ENCODE results near the gene CEACAM16. TPM values are rescaled to one million over a fixed set of nuclear protein-coding genes. Genes with fewer than 3 reads are reported as not detected.

Gene CEACAM16
- total RNA-seq, 2 experiments from 2014 or later: not detected

GRCh38 chr19:44662691-44663385, 36.1 kb upstream of the CEACAM16 start:
- ATAC-seq: no peak
- CTCF ChIA-PET: interaction anchor here (0.8 to 3.7 kb wide), 5 partner anchors 9 to 108 kb away, joined by 3 to 17 read pairs (median 6); no protein-coding TSS in a partner anchor
- Mint-ChIP-seq H3K36me3 (ENCODE audit: low read depth) (no peaks in the 10 kb centered on the region), H3K4me1 (ENCODE audit: low read depth) (no peaks in the 10 kb centered on the region), H3K27me3 (no peaks in the 10 kb centered on the region), H3K4me3 (no peak overlapping the region), H3K9me3 (no peaks in the 10 kb centered on the region), H3K27ac (no peak overlapping the region)
- no peak for DNase-seq
- TF ChIP-seq, protein P1, sequence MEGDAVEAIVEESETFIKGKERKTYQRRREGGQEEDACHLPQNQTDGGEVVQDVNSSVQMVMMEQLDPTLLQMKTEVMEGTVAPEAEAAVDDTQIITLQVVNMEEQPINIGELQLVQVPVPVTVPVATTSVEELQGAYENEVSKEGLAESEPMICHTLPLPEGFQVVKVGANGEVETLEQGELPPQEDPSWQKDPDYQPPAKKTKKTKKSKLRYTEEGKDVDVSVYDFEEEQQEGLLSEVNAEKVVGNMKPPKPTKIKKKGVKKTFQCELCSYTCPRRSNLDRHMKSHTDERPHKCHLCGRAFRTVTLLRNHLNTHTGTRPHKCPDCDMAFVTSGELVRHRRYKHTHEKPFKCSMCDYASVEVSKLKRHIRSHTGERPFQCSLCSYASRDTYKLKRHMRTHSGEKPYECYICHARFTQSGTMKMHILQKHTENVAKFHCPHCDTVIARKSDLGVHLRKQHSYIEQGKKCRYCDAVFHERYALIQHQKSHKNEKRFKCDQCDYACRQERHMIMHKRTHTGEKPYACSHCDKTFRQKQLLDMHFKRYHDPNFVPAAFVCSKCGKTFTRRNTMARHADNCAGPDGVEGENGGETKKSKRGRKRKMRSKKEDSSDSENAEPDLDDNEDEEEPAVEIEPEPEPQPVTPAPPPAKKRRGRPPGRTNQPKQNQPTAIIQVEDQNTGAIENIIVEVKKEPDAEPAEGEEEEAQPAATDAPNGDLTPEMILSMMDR (IDR thresholded peaks at IDR 0.05): no peak
- intact Hi-C loops (cut with micrococcal nuclease): no loop called here
- POLR2A ChIA-PET: interaction anchor here (0.6 kb wide), 1 partner anchor 76 kb away, joined by 3 read pairs; no protein-coding TSS in a partner anchor

GRCh38 chr19:44663996-44664395, 35.0 kb upstream of the CEACAM16 start:
- Mint-ChIP-seq H3K4me1 (ENCODE audit: low read depth) (no peaks in the 10 kb centered on the region), H3K27ac (no peak overlapping the region), H3K27me3 (no peaks in the 10 kb centered on the region), H3K9me3 (no peaks in the 10 kb centered on the region), H3K4me3 (no peak overlapping the region), H3K36me3 (ENCODE audit: low read depth) (no peaks in the 10 kb centered on the region)
- ChIA-PET CTCF (interaction anchor here (2.7 to 3.7 kb wide), 2 partner anchors 10 to 93 kb away, joined by 11 to 17 read pairs; no protein-coding TSS in a partner anchor), POLR2A (interaction anchor here (0.7 kb wide), 1 partner anchor 9 kb away, joined by 3 read pairs; no protein-coding TSS in a partner anchor)
- TF ChIP-seq, protein P1 (IDR thresholded peaks at IDR 0.05): no peak
- DNase-seq (no peak), ATAC-seq (no peak)
- intact Hi-C loops (cut with micrococcal nuclease): no loop called here

GRCh38 chr19:44664976-44665375, 34.0 kb upstream of the CEACAM16 start:
- Mint-ChIP-seq H3K4me3 (no peak overlapping the region), H3K36me3 (ENCODE audit: low read depth) (no peaks in the 10 kb centered on the region), H3K27ac (no peak overlapping the region), H3K9me3 (no peaks in the 10 kb centered on the region), H3K27me3 (no peaks in the 10 kb centered on the region), H3K4me1 (ENCODE audit: low read depth) (no peaks in the 10 kb centered on the region)
- DNase-seq (no peak), ATAC-seq (no peak)
- TF ChIP-seq, protein P1 (IDR thresholded peaks at IDR 0.05): no peak
- intact Hi-C loops (cut with micrococcal nuclease): no loop called here
- ChIA-PET CTCF (interaction anchor here (0.9 to 2.7 kb wide), 2 partner anchors 11 to 12 kb away, joined by 3 to 11 read pairs; no protein-coding TSS in a partner anchor), POLR2A (no interaction called here)

DNA sequence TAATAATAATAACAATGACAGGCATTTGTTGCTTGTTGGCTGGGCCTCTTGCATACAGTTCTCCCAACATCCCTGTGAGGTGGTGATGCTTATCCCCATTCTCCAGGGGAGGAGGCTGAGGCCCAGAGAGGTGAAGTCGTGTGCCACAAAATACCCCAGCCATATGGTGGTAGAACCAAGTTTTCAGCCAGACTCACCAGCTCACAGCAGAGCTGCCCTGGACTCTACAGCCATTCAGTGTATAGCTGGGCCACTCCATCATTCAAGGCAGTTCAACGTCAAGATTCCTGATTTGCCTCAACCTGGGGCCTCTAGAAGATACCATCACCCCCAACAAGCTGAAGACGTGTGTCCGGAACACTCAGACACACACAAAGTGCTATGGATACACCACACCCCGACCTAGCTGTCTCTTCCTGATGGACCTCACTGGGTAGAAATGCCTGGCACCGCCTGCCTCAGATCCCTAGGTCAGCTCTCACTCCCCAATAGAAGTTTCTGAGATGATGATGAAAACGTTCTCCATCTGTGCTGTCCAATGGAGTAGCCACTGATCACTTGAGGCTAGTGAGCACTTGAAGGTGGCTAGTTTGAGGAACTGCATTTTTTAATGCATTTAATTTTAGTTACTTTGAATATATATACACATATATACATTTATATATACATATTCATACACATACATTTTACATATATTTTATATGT, 31.9 kb upstream of the CEACAM16 start:
- TF ChIP-seq, protein P1 (IDR thresholded peaks at IDR 0.05): no peak
- Mint-ChIP-seq H3K4me3 (no peak overlapping the region), H3K4me1 (ENCODE audit: low read depth) (no peaks in the 10 kb centered on the region), H3K27me3 (no peaks in the 10 kb centered on the region), H3K36me3 (ENCODE audit: low read depth) (no peaks in the 10 kb centered on the region), H3K9me3 (no peaks in the 10 kb centered on the region), H3K27ac (no peak overlapping the region)
- CTCF ChIA-PET: interaction anchor here (0.8 to 1.8 kb wide), 5 partner anchors 10 to 173 kb away, joined by 3 to 7 read pairs (median 3); no protein-coding TSS in a partner anchor
- ATAC-seq (peak; percentile 38), DNase-seq (no peak)
- intact Hi-C loops (cut with micrococcal nuclease): no loop called here
- POLR2A ChIA-PET: no interaction called here
